Astrocyte of the spinal cord (primary cell): ENCODE data around the gene PGAP3.

Experiments used
- DNase-seq: peaks from one replicate; pipeline ENCODE4 v3.0.0; 2011; ENCODE audit warnings: low read depth, low spot score
- H3K4me3 ChIP-seq: 2 replicates; pipeline ENCODE4 v1.5.1; 2011; ENCODE audit warnings: low read depth, mild to moderate bottlenecking, low read length, moderate library complexity
- CTCF ChIP-seq: IDR thresholded peaks from 2 replicates; pipeline ENCODE4 v1.5.1; 2012; ENCODE audit warnings: low read depth, mild to moderate bottlenecking, low read length, inconsistent platforms
- in situ Hi-C: cut with HindIII; loops from 2 replicates; pipeline ENCODE4 v1.10.0; 2017; ENCODE audit warnings: low sequenced_read_pairs

PGAP3 gene

GRCh38 chr17:39659279-39660010 is 28.4 kb downstream of the PGAP3 start:
- in situ Hi-C loops: no loop called here

GRCh38 chr17:39658760-39659159 is 29.1 kb downstream of the PGAP3 start:
- in situ Hi-C loops: no loop called here
- DNase-seq: no peak
- H3K4me3 ChIP-seq: no peak overlapping the region
- TF ChIP-seq CTCF: no peak

More at GRCh38 chr17:39659279-39660010, 28.4 kb downstream of the PGAP3 start:
- no peak for TF ChIP-seq CTCF
- no peak overlapping the region for H3K4me3 ChIP-seq
- no peak for DNase-seq

GRCh38 chr17:39658346-39658745 is 29.5 kb downstream of the PGAP3 start:
- in situ Hi-C loops: no loop called here
- no peak for DNase-seq
- TF ChIP-seq CTCF: no peak
- no peak overlapping the region for H3K4me3 ChIP-seq

- in situ Hi-C loops: no loop called here
- H3K4me3 ChIP-seq: no peak overlapping the region
- TF ChIP-seq CTCF: no peak
- no peak for DNase-seq
Observed at GRCh38 chr17:39655105-39655504, 32.8 kb downstream of the PGAP3 start.

- peak; percentile 94 for TF ChIP-seq CTCF
- in situ Hi-C loops: no loop called here
- DNase-seq: no peak
- H3K4me3 ChIP-seq: no peak overlapping the region
Observed at GRCh38 chr17:39653662-39654331, 34.1 kb downstream of the PGAP3 start.

- TF ChIP-seq CTCF: no peak
- in situ Hi-C loops: no loop called here
- H3K4me3 ChIP-seq: no peak overlapping the region
- no peak for DNase-seq
Observed at GRCh38 chr17:39653316-39653661, 34.6 kb downstream of the PGAP3 start.
